ENCODE data around the gene GRPEL1.
A peak's percentile ranks its signal among the peaks of the same experiment; 100 is the strongest.
"Not testable (repeated sequence)": the region's sequence is repeated elsewhere in the genome, so short reads cannot be mapped to it uniquely, and the experiment has no call there.

The GRPEL1 gene

DNA sequence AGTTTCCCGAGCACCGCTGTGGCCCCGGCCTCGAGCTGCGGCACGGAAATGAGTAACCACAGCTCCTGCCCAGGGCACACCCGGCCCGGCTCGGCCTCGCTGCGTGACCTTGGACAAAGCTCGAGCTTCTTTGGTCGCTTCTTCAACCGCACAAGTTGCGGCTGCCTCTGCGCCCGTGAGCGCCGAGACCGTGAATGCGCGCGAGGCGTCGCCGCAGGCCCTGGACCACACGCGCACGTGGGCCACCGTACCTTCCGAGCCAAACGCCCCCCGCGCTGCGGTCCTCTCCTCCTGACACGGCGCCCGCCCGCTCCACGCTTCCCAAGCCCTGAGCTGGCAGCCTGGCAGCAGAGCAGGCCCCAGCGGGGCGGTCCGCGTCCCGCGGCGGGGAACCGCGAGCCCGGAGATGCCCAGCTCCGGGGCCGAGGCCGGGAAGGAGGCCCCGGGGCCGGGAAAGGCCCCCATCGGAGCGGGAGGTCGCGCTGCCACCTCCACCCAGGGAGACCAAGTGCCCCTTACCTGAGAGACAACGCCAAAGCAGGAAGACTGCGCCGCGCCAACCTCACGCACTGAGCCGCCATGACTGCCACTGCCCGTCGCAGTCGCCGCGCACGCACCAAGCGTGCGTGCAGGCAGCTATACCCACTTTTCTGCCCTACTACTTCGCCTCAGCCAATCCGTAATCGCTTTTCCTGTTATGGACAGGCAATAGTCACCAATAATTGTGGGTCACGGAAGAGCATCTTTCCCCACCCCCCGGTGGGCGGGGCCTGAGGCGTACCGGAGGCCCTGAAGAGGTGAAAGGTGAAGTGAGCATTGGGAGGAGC, at the start of gene GRPEL1:
Gene GRPEL1, minus strand, starts transcription at position 613 of the 827 bp plus-strand sequence. Its CDS starts 32 bp downstream, at position 581.
- peak; percentile 100 for DNase-seq

DNA sequence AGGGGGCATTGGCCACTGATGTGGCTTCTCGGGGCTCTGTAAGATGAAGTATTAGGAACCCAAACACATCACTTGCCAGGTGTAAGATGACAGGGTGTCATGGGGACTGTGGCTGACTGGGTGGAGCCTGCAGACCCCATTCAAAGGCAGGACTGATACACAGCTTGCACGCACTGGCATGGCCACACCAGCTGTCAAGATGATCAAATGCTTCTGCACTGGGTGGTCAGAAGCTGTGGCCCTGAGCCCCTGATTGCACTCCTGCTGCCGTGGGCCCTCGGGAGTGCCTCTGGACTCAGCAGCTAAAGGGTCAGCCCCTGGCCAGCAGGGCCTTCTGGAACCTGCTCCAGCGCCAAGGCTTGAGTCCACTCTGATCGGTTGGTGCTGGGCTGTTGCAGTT, 48.8 kb upstream of the GRPEL1 start:
- DNase-seq: no peak

- no peak for DNase-seq
Observed at GRCh38 chr4:7115557-7116340, 47.9 kb upstream of the GRPEL1 start.

GRCh38 chr4:7112656-7113055, 44.8 kb upstream of the GRPEL1 start:
- no peak for DNase-seq

- no peak for DNase-seq
Observed at GRCh38 chr4:7111441-7111840, 43.6 kb upstream of the GRPEL1 start.

- no peak for DNase-seq
Observed at GRCh38 chr4:7110546-7110945, 42.7 kb upstream of the GRPEL1 start.

DNA sequence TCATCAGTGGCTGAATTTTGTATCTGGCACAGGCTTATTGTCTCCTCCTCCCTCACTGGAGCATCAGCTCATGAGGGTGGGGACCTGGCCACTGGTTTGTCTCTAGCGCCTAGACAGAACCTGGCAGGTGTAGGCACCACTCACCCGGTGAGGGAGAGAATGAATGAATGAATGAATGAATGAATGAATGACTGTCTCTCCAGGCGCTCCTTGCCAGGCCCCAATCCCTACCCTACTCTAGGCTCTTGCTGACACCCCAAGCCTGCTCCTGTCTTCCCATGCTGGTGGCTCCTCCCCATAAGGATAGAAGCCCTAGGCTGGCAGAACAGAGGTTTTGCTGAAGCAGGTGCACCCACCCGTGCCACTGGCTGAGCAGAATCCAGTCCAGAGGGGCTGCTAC, 41.3 kb upstream of the GRPEL1 start:
- DNase-seq: no peak

DNA sequence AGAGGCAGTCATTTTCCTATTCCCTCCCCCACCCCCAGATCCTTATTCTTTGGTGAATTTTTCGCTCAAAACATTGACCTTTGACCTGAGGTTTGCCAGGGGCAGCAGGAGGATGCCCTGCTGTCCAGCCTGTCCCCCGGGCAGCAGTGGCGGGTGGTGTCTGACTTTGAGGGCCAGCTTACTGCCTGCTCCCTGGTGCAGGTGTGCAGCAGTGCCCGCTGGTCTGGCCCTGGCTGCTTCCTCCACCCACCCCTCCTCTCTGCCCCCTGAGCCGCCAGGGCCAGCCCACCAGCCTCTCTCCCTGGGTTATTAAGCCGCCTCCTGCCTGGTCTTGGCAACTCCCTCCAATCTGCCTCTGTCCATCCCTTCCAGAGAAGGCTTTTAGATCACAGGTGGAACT, 40.8 kb upstream of the GRPEL1 start:
- DNase-seq: no peak

GRCh38 chr4:7108046-7108625, 40.3 kb upstream of the GRPEL1 start:
- no peak for DNase-seq

- DNase-seq: no peak
Observed at GRCh38 chr4:7107166-7107905, 39.5 kb upstream of the GRPEL1 start.

GRCh38 chr4:7105276-7105675, 37.4 kb upstream of the GRPEL1 start:
- DNase-seq: no peak

- no peak for DNase-seq
Observed at GRCh38 chr4:7104366-7105031, 36.6 kb upstream of the GRPEL1 start.

DNA sequence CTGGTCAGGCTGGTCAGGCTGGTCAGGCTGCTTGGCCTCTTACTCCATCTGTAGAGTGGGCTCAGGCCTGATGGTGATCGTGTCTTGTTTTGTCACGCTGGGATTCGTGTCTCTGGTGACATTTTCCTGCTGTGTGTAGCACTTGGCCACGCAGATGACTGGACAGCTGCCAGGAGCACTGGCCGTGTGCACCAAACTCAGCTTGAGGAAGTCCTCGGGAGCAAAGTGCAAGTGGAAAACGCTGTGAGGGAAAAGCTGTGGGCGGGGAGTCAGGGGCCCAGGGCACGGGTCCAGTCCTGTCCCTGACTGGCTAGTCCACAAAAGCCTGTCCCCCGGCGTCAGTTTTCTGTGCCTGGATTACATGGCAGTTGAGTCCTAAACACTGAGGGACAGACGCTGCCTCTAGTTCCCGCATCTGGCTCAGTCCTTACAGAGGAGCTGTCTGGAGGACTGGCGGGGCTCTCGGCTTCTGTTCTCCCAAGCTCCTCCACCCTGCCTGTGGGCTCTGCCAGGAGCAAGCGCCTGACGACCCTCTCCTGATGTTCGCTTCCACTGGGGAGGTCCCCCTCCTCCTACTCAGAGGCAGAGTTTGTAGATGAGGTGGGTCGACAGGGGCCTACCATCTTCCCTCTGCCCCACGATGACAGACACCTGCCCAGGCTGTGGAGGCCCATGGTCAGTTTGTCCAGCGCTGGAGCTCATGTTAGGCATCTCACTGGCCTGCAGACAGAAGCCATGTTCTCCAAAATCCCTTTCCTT, 35.9 kb upstream of the GRPEL1 start:
- DNase-seq: no peak

DNA sequence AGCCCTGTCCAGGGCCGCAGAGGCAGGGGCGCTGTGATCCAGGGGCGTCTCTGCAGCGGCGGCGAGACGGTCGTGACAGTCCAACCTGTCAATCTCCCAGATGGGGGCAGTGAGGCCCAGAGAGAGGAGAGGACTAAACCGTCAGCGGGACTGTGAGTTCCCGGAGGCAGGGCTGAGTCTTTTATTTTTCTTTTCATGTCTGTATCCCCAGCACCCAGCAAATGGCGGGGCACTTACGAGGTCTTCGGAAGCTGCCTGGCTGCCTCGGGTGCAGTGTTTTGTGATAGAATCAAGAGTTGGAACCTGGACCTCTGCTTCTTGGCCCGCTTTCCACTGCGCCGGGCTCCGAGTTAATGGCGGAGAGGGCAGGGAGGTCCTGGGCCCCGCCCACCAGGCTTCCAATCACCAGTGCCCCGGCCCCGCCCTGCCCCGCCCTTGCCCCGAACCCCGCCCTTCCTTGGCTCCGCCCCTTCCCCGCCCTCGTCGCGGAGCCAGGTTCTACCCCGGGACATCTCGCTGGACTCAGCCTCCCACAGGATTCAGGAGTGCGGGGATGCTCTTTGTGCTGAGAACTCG, 35.3 kb upstream of the GRPEL1 start:
- DNase-seq: peak; percentile 92

DNA sequence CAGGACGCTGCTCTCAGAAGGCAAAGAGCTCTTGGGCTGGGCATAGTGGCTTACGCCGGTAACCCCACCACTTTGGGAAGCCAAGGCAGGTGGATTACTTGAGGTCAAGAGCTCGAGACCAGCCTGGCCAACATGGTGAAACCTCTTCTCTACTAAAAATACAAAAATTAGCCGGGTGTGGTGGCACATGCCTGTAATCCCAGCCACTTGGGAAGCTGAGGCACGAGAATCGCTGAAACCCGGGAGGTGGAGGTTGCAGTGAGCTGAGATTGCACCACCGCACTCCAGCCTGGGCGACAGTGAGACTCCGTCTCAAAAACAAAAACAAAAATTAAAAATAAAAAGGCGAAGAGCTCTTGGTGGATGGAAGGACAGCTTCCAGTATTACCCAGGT, 34.6 kb upstream of the GRPEL1 start:
- DNase-seq: not testable (repeated sequence)

DNA sequence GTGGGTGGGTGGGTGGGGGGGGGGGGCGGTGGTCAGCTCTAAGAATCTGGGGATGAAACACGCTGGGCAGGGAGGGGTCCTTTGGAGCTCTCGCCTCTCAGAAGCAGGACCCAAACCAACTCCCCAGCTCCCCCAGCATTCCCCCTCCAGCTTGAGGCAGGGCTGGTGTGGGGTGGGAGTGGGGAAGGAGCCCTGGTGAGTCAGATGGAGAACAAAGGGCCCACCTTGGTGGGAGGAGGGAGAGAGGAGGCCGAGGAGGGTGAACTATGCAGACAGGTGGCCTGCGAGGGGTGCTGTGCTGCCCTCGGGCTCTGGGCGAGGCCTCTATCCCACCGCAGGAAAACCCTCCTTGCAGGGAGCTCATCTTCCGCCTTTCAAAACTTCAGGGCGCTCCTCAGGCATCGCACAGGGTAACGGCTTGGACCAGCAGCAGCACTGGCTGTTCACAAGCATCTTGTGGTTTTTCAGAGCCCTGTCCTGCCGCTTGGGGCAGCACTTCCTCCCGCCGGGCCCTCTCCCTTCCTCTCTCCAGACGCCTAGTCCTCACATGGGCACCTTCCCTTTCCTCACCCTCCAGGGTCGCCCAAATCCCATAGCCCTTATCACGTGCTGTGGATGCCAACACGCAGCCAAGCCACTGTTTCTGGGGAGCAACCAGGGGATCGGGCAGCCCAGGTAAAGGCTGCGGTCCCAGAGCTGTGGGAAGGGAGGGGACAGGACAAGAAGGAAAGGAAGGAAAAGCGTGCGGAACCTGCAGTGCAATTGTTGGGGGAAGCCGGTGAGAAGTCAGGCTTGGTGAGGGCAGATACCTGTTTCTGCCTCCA, 34.0 kb upstream of the GRPEL1 start:
- peak; percentile 82 for DNase-seq

- DNase-seq: no peak
Observed at GRCh38 chr4:7096236-7096635, 28.4 kb upstream of the GRPEL1 start.

- DNase-seq: no peak
Observed at GRCh38 chr4:7095611-7096155, 27.8 kb upstream of the GRPEL1 start.

DNA sequence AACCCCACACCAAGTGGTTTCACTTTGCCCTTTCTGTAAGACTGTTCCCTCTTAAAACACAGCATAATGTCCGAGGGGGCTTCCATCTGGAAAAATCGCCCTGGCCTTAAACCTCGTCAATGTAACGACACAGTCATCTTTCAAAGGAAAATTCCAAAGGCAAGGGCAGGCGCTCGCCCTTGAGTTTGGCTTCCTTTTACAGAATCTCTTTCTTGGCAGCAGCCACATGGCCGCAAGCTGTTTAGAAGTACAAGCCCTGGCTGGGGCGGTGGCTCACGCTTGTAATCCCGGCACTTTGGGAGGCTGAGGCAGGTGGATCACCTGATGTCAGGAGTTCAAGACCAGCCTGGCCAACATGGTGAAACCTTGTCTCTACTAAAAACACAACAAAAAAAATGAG, 27.1 kb upstream of the GRPEL1 start:
- no peak for DNase-seq

GRCh38 chr4:7092026-7092425, 24.2 kb upstream of the GRPEL1 start:
- DNase-seq: no peak

Measured in activated effector memory CD4-positive, alpha-beta T cell treated with anti-CD3 and anti-CD28 coated beads, Interleukin-2, amount 50 U/mL, for 16 hours (primary cell).